Fibroblast of skin of right quadriceps (primary cell): ENCODE results near the gene GCDH.
A peak's percentile ranks its signal among the peaks of the same experiment; 100 is the strongest.
"Not testable (repeated sequence)": the region's sequence is repeated elsewhere in the genome, so short reads cannot be mapped to it uniquely, and the experiment has no call there.

Source experiments
- DNase-seq: peaks from one replicate; pipeline ENCODE4 v3.0.0-alpha.2; 2013

GCDH gene

GRCh38 chr19:12890787-12891552, at the start of gene GCDH:
TSS of gene GCDH (plus strand) at chr19:12891160. CDS start at chr19:12891305, 145 bp downstream.
- DNase-seq = peak; percentile 98

- no peak for DNase-seq
Observed at GRCh38 chr19:12842511-12842910, 48.4 kb upstream of the GCDH start.

GRCh38 chr19:12843328-12843727, 47.6 kb upstream of the GCDH start:
- no peak for DNase-seq

GRCh38 chr19:12843999-12844732, 46.8 kb upstream of the GCDH start:
- no peak for DNase-seq

GRCh38 chr19:12846613-12847012, 44.3 kb upstream of the GCDH start:
- DNase-seq = not testable (repeated sequence)

GRCh38 chr19:12847159-12848139, 43.5 kb upstream of the GCDH start:
- DNase-seq = peak; percentile 68

- DNase-seq = no peak
Observed at GRCh38 chr19:12856653-12857052, 34.3 kb upstream of the GCDH start.

- DNase-seq = no peak
Observed at GRCh38 chr19:12858041-12858928, 32.7 kb upstream of the GCDH start.

GRCh38 chr19:12859546-12859945, 31.4 kb upstream of the GCDH start:
- DNase-seq = no peak

- DNase-seq = no peak
Observed at GRCh38 chr19:12864143-12864542, 26.8 kb upstream of the GCDH start.

GRCh38 chr19:12864721-12865715, 25.9 kb upstream of the GCDH start:
- no peak for DNase-seq

GRCh38 chr19:12865746-12866415, 25.1 kb upstream of the GCDH start:
- DNase-seq = no peak

GRCh38 chr19:12866416-12867119, 24.4 kb upstream of the GCDH start:
- DNase-seq = no peak

- peak; percentile 61 for DNase-seq
Observed at GRCh38 chr19:12867120-12868099, 23.6 kb upstream of the GCDH start.

- no peak for DNase-seq
Observed at GRCh38 chr19:12868540-12869112, 22.3 kb upstream of the GCDH start.

- no peak for DNase-seq
Observed at GRCh38 chr19:12871681-12872080, 19.3 kb upstream of the GCDH start.

GRCh38 chr19:12872255-12872654, 18.7 kb upstream of the GCDH start:
- no peak for DNase-seq
